Ureter (tissue), 1 donor: Measurements from ENCODE around the gene CAMSAP1. TPM values are rescaled to one million over a fixed set of nuclear protein-coding genes. Genes with fewer than 3 reads are reported as not detected.
A peak's percentile ranks its signal among the peaks of the same experiment; 100 is the strongest.

ENCODE experiments used
- DNase-seq: peaks from one replicate; pipeline ENCODE4 v3.0.0-alpha.2; 2020; ENCODE audit warnings: low spot score
- total RNA-seq: library from RNA; stranded (reverse); gene quantifications from one replicate; pipeline ENCODE4 v1.2.4, GENCODE V29; 2023
- donor health status: DM: yes; HTN: yes; CAD: no.

The CAMSAP1 gene
- total RNA-seq, 1 donor from 2014 or later: 35.8 TPM

GRCh38 chr9:135939351-135940265 lies 32.3 kb upstream of the CAMSAP1 start:
- no peak for DNase-seq

- no peak for DNase-seq
Measured at GRCh38 chr9:135937521-135938489, 30.5 kb upstream of the CAMSAP1 start.

GRCh38 chr9:135933114-135933513 lies 25.8 kb upstream of the CAMSAP1 start:
- DNase-seq: no peak

- no peak for DNase-seq
Measured at GRCh38 chr9:135932656-135933055, 25.3 kb upstream of the CAMSAP1 start.

- DNase-seq: no peak
Measured at GRCh38 chr9:135931349-135931820, 24.0 kb upstream of the CAMSAP1 start.

GRCh38 chr9:135930446-135931345 lies 23.4 kb upstream of the CAMSAP1 start:
- no peak for DNase-seq

GRCh38 chr9:135929656-135930445 lies 22.5 kb upstream of the CAMSAP1 start:
- DNase-seq: no peak

- no peak for DNase-seq
Measured at GRCh38 chr9:135928731-135929655, 21.6 kb upstream of the CAMSAP1 start.

GRCh38 chr9:135928074-135928730 lies 20.9 kb upstream of the CAMSAP1 start:
- no peak for DNase-seq

- no peak for DNase-seq
Measured at GRCh38 chr9:135927195-135928013, 20.1 kb upstream of the CAMSAP1 start.

- DNase-seq: peak; percentile 80
Measured at GRCh38 chr9:135926402-135927194, 19.3 kb upstream of the CAMSAP1 start.

GRCh38 chr9:135925496-135926133 lies 18.3 kb upstream of the CAMSAP1 start:
- no peak for DNase-seq

- DNase-seq: no peak
Measured at GRCh38 chr9:135924628-135925338, 17.4 kb upstream of the CAMSAP1 start.

- no peak for DNase-seq
Measured at GRCh38 chr9:135923508-135923907, 16.2 kb upstream of the CAMSAP1 start.

- DNase-seq: no peak
Measured at GRCh38 chr9:135921749-135922310, 14.5 kb upstream of the CAMSAP1 start.
